Measurements from ENCODE around the gene THRSP. TPM values are rescaled to one million over a fixed set of nuclear protein-coding genes. Genes with fewer than 3 reads are reported as not detected.

THRSP gene
- total and polyA plus RNA-seq, 2 donors from 2014 or later, result 6.4 TPM; not detected in 1

DNA sequence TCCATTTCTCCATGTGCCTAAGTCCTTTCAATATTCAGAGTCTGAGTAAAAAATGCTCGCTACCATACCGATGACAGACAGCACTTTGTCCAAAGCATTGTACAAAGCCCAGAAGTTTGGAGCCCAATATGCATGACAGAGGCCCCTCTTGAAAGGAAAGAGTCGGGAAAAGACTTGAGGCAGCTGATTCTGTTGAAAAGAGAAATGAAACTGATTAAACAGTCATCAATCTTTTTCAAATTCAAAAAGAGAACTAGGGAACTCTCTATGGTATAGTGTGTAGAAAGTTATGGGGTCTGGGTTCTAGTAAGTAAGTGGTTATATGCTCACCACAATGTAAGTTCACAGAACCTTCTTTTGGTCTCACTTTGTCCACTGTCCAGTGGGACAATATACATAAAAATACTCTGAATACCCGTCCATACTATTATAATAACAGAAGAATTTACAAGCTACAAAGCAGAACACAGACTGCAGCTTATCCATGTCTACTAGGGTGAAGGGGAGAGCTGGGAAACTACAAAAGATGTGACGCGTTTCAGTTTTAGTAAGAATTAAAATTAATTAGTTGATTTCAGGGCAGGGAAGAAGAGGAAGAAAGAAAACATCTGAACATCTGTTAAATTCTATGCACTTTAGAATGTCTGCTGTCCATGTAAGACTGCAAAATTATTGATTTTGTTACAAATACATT is 49.1 kb downstream of the THRSP start:
- Histone ChIP-seq H3K27me3 (ENCODE audit: control insufficient read depth, insufficient read depth, low read length) (no peaks in the 10 kb centered on the region), H3K4me1 (ENCODE audit: control insufficient read depth in 2 of 3, insufficient read depth in 2 of 3, low read depth in 1 of 3, low read length in 3 of 3) (no peaks in the 10 kb centered on the region), H3K4me3 (ENCODE audit: low read length in 3 of 3) (no peak overlapping the region), H3K9me3 (ENCODE audit: control insufficient read depth in 2 of 3, insufficient read depth in 1 of 3, low read length in 3 of 3) (no peaks in the 10 kb centered on the region), H3K9ac (ENCODE audit: low read length in 3 of 3) (no peak overlapping the region), H3K36me3 (ENCODE audit: control insufficient read depth in 2 of 3, insufficient read depth in 3 of 3, low read length in 3 of 3) (peaks cover 4 to 18% (median 7%) of the 10 kb centered on the region in 3 donors), H3K27ac (ENCODE audit: low read depth in 2 of 2, low read length in 2 of 2) (no peak overlapping the region)
- intact Hi-C loops (cut with DNase I), result no loop called here
- FAIRE-seq (no peak), DNase-seq (no peak)
- TF ChIP-seq, protein P1, sequence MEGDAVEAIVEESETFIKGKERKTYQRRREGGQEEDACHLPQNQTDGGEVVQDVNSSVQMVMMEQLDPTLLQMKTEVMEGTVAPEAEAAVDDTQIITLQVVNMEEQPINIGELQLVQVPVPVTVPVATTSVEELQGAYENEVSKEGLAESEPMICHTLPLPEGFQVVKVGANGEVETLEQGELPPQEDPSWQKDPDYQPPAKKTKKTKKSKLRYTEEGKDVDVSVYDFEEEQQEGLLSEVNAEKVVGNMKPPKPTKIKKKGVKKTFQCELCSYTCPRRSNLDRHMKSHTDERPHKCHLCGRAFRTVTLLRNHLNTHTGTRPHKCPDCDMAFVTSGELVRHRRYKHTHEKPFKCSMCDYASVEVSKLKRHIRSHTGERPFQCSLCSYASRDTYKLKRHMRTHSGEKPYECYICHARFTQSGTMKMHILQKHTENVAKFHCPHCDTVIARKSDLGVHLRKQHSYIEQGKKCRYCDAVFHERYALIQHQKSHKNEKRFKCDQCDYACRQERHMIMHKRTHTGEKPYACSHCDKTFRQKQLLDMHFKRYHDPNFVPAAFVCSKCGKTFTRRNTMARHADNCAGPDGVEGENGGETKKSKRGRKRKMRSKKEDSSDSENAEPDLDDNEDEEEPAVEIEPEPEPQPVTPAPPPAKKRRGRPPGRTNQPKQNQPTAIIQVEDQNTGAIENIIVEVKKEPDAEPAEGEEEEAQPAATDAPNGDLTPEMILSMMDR (IDR thresholded peaks at IDR 0.05; ENCODE audit: borderline replicate concordance, extremely low read depth, insufficient read depth), result no peak

Other genes starting within 250 kb of the THRSP start
- 71.9 TPM for gene RSF1, start 243.1 kb upstream of the THRSP start, total RNA-seq
- 7.9 TPM for gene RSF1, start 243.1 kb upstream of the THRSP start, polyA plus RNA-seq (ENCODE audit: insufficient read depth, low read depth, low replicate concordance)
- gene AAMDC, start 242.7 kb upstream of the THRSP start, total RNA-seq, result 35.8 TPM
- gene AAMDC, start 242.7 kb upstream of the THRSP start, polyA plus RNA-seq (ENCODE audit: insufficient read depth, low read depth, low replicate concordance), result 70.8 TPM
- 34.6 TPM for gene INTS4, start 69.2 kb upstream of the THRSP start, total RNA-seq
- 16.7 TPM for gene INTS4, start 69.2 kb upstream of the THRSP start, polyA plus RNA-seq (ENCODE audit: insufficient read depth, low read depth, low replicate concordance)
- 13.7 TPM for gene KCTD14, start 40.6 kb upstream of the THRSP start, total RNA-seq
- 14.8 TPM for gene KCTD14, start 40.6 kb upstream of the THRSP start, polyA plus RNA-seq (ENCODE audit: insufficient read depth, low read depth, low replicate concordance)
- gene NDUFC2, start 16.0 kb downstream of the THRSP start, total RNA-seq, result 166 TPM
- 457 TPM for gene NDUFC2, start 16.0 kb downstream of the THRSP start, polyA plus RNA-seq (ENCODE audit: insufficient read depth, low read depth, low replicate concordance)
- gene ALG8, start 75.8 kb downstream of the THRSP start, total RNA-seq, result 34.1 TPM
- 49.7 TPM for gene ALG8, start 75.8 kb downstream of the THRSP start, polyA plus RNA-seq (ENCODE audit: insufficient read depth, low read depth, low replicate concordance)
- 7.9 TPM for gene KCTD21, start 124.8 kb downstream of the THRSP start, total RNA-seq
- 6.0 TPM for gene KCTD21, start 124.8 kb downstream of the THRSP start, polyA plus RNA-seq (ENCODE audit: insufficient read depth, low read depth, low replicate concordance)
- 7.7 TPM for gene USP35, start 125.1 kb downstream of the THRSP start, total RNA-seq
- gene USP35, start 125.1 kb downstream of the THRSP start, polyA plus RNA-seq (ENCODE audit: insufficient read depth, low read depth, low replicate concordance), result 4.0 TPM